NB4 (cell line): Measurements from ENCODE around the gene KRTAP6-1.

Experiments used
- DNase-seq: peaks from one replicate; pipeline ENCODE4 v3.0.0; 2010; ENCODE audit warnings: low read depth
- H3K4me3 ChIP-seq: one replicate; pipeline ENCODE4 v1.5.1; 2011; ENCODE audit warnings: mild to moderate bottlenecking, low read depth, low read length, moderate library complexity
- MYC ChIP-seq: IDR thresholded peaks from 2 replicates; pipeline ENCODE4 v1.6.1; 2011; ENCODE audit warnings: low read depth, low read length
- POLR2A ChIP-seq: IDR thresholded peaks from 2 replicates; pipeline ENCODE4 v1.6.1; 2011; ENCODE audit warnings: mild to moderate bottlenecking; ENCODE audit not compliant: insufficient read length; ENCODE audit errors: extremely low read depth
- TF ChIP-seq, protein P1 (sequence below): IDR thresholded peaks from 2 replicates; pipeline ENCODE4 v1.6.1; 2011; ENCODE audit warnings: low read depth, low read length
- TF ChIP-seq, protein P2 (sequence below): IDR thresholded peaks from one replicate; pipeline ENCODE4 v1.5.1; 2012; ENCODE audit warnings: low read depth, low read length

The KRTAP6-1 gene, protein sequence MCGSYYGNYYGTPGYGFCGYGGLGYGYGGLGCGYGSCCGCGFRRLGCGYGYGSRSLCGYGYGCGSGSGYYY

DNA sequence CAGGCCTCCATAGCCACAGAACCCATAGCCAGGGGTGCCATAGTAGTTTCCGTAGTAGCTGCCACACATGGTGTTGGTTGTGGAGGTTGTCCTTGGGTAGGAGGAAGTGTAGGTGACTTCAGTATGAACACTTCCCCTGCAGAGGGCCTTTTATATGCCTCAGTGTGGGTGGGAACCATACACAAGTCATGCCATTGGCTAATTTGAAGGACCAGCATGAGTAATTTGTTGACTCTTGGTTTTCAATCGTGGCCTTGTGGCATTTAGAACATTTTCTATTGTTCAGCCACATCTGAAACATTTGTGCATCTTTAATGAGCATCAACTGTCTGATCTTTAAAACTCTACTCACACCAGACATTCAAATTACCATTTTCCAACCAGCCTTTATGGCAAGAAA, at the start of gene KRTAP6-1:
KRTAP6-1 (minus strand) TSS at position 95 of the 400 bp plus-strand sequence; CDS start at position 69, 26 bp downstream.
- TF ChIP-seq MYC (no peak), POLR2A (no peak)
- TF ChIP-seq, protein P1, sequence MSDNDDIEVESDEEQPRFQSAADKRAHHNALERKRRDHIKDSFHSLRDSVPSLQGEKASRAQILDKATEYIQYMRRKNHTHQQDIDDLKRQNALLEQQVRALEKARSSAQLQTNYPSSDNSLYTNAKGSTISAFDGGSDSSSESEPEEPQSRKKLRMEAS: no peak
- TF ChIP-seq, protein P2, sequence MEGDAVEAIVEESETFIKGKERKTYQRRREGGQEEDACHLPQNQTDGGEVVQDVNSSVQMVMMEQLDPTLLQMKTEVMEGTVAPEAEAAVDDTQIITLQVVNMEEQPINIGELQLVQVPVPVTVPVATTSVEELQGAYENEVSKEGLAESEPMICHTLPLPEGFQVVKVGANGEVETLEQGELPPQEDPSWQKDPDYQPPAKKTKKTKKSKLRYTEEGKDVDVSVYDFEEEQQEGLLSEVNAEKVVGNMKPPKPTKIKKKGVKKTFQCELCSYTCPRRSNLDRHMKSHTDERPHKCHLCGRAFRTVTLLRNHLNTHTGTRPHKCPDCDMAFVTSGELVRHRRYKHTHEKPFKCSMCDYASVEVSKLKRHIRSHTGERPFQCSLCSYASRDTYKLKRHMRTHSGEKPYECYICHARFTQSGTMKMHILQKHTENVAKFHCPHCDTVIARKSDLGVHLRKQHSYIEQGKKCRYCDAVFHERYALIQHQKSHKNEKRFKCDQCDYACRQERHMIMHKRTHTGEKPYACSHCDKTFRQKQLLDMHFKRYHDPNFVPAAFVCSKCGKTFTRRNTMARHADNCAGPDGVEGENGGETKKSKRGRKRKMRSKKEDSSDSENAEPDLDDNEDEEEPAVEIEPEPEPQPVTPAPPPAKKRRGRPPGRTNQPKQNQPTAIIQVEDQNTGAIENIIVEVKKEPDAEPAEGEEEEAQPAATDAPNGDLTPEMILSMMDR: no peak
- H3K4me3 ChIP-seq: no peak within 1 kb of the TSS
- no peak for DNase-seq

DNA sequence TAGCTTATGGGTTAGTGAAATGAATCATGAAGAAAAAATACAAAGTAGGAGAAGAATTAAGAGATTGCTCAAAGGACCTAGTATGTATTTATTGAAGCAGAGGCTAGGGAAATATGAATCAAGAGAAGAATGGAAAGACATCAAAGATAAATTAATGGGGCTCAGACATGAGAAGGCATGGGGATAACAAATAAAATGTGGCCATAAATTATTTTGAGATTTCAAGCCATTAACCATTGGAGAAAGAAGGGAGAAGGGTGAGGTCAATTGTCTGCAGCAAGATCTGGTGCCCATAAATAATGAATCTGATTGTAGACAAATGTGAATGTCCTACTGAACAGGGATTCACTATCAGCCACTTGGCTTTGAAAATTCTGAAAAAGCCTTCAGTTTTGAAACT, 39.2 kb upstream of the KRTAP6-1 start:
- no peak overlapping the region for H3K4me3 ChIP-seq
- TF ChIP-seq MYC: no peak
- TF ChIP-seq, protein P1: no peak
- TF ChIP-seq, protein P2: no peak
- no peak for TF ChIP-seq POLR2A
- DNase-seq: no peak

DNA sequence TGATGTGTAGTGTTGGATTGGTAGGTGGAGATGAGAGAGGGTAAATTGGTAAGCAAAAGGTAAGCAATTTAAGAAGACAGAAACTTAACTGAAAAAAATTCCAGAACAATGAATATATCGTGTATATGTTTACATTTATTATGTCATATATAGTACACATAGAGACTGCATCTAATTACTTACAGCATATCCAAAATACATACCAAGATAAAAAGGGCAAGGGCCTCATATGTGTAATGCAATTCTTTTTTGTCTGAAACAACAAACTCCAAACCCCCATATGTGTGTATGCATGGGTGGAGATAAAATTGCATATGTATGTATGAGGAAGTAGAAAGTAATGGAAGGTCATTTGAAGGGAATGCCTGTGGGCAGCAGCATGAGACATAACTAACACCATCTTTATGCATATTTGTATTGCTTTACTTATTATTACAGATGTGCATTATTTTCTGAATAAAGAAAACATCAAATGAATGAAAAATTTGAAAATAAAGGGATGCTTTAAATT, 33.2 kb upstream of the KRTAP6-1 start:
- TF ChIP-seq MYC (no peak), POLR2A (no peak)
- TF ChIP-seq, protein P2: no peak
- TF ChIP-seq, protein P1: no peak
- no peak for DNase-seq
- no peak overlapping the region for H3K4me3 ChIP-seq

DNA sequence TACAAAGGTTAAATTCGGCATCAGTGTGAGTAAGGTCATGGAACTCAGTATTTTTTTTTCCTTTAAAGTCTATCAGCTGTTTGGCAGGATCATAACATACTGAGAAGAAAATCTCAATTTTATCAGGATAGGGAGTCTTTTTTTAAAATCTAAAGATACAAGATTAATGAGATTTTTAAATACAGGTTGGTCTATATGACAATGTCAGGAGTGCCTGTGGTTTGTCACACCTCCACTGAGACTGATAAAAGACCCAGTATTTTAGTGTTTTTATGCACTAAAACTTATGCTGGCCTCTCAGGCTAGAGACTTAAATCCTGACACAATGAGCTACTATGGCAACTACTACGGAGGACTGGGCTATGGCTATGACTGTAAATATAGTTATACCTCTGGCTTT, 28.8 kb upstream of the KRTAP6-1 start, which contains the start of gene KRTAP20-3:
KRTAP20-3 (plus strand) TSS at position 301 of the 400 bp plus-strand sequence.
- DNase-seq: no peak
- TF ChIP-seq, protein P2: no peak
- TF ChIP-seq, protein P1: no peak
- TF ChIP-seq POLR2A: no peak
- TF ChIP-seq MYC: no peak
- no peak within 1 kb of the TSS for H3K4me3 ChIP-seq

DNA sequence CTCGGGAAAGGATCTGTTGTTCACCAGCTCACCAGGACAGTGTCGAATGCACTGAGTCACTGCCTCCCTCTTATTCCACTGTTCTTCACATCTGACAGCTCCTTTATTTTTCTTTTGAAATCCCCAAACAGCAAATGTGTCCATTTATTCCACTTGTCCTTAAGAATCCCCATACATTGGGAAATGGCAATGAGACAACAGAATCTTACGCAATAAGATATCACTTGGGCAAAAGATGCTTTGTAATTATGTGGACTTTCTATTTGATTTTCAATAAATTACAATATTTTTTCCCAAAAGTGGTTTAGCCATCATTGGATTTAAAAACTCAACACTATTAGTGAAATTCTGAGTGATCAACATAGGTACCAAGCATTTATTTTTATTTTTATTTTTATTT, 25.0 kb upstream of the KRTAP6-1 start:
- TF ChIP-seq MYC: no peak
- TF ChIP-seq, protein P2: no peak
- TF ChIP-seq, protein P1: no peak
- no peak for TF ChIP-seq POLR2A
- H3K4me3 ChIP-seq: no peak overlapping the region
- DNase-seq: no peak
